IPS DF 19.7 (cell line): Measurements from ENCODE around the gene MESP2.

Experiments used
- DNase-seq: peaks from one replicate; pipeline ENCODE4 v3.0.0-alpha.2; 2013; ENCODE audit warnings: low read depth, low spot score

The MESP2 gene

GRCh38 chr15:89814112-89814742, 38.1 kb downstream of the MESP2 start:
- no peak for DNase-seq

GRCh38 chr15:89815769-89816168, 39.6 kb downstream of the MESP2 start:
- DNase-seq = no peak

- DNase-seq = no peak
Measured at GRCh38 chr15:89817701-89818280, 41.7 kb downstream of the MESP2 start.

GRCh38 chr15:89818287-89818686, 42.2 kb downstream of the MESP2 start:
- no peak for DNase-seq

- DNase-seq = no peak
Measured at GRCh38 chr15:89820666-89821611, 44.8 kb downstream of the MESP2 start.

GRCh38 chr15:89822026-89822425, 45.9 kb downstream of the MESP2 start:
- DNase-seq = no peak

- no peak for DNase-seq
Measured at GRCh38 chr15:89822611-89822950, 46.4 kb downstream of the MESP2 start.

GRCh38 chr15:89822951-89823711, 47.0 kb downstream of the MESP2 start:
- DNase-seq = no peak

- DNase-seq = no peak
Measured at GRCh38 chr15:89823836-89824606, 47.9 kb downstream of the MESP2 start.

- no peak for DNase-seq
Measured at GRCh38 chr15:89824607-89824867, 48.4 kb downstream of the MESP2 start.

GRCh38 chr15:89825271-89825940, 49.3 kb downstream of the MESP2 start:
- no peak for DNase-seq

- DNase-seq = no peak
Measured at GRCh38 chr15:89826671-89827655, 50.8 kb downstream of the MESP2 start.

- no peak for DNase-seq
Measured at GRCh38 chr15:89827829-89828228, 51.7 kb downstream of the MESP2 start.
